ENCODE measurements around the gene RBAK. TPM values are rescaled to one million over a fixed set of nuclear protein-coding genes. Genes with fewer than 3 reads are reported as not detected.

RBAK gene
- total and polyA plus RNA-seq, 2 of the 4 experiments (the other 2 are of a cell fraction), result 2.8 to 8.1 TPM

GRCh38 chr7:5086256-5086655 is 40.6 kb downstream of the RBAK start:
- Histone ChIP-seq H3K14ac (replicated peaks; ENCODE audit: low read depth, low read length) (no peak overlapping the region), H3K9ac (ENCODE audit: low read depth, low read length) (no peak overlapping the region), H3K36me3 (ENCODE audit: control insufficient read depth, insufficient read depth, low read length) (no peaks in the 10 kb centered on the region), H2AK9ac (replicated peaks; ENCODE audit: low read depth, low read length, poor library complexity) (no peak overlapping the region), H3K18ac (ENCODE audit: low read depth, low read length) (no peak overlapping the region), H2BK5ac (ENCODE audit: low read depth, low read length, poor library complexity, severe bottlenecking) (no peak overlapping the region), H3K56ac (ENCODE audit: extremely low read depth, insufficient read depth, low read length) (no peak overlapping the region), H2BK20ac (ENCODE audit: low read depth, low read length) (no peak overlapping the region), H3K4ac (ENCODE audit: low read depth, low read length) (no peak overlapping the region), H4K8ac (ENCODE audit: low read depth in 2 of 2, low read length in 2 of 2) (no peak overlapping the region), H3K27ac (ENCODE audit: insufficient read depth, low read length) (no peak overlapping the region), H3K4me3 (ENCODE audit: insufficient read depth, low read depth, low read length) (no peak overlapping the region), H2BK15ac (ENCODE audit: low read depth, low read length) (no peak overlapping the region), H2AFZ (replicated peaks; ENCODE audit: low read length, poor library complexity) (no peak overlapping the region), H3K4me2 (ENCODE audit: low read depth, low read length) (no peak overlapping the region), H2BK120ac (ENCODE audit: low read depth, low read length) (no peak overlapping the region), H4K91ac (ENCODE audit: insufficient read depth, low read depth, low read length) (no peak overlapping the region), H3K23ac (ENCODE audit: low read depth, low read length) (no peak overlapping the region), H3K4me1 (ENCODE audit: control insufficient read depth, insufficient read depth, low read length) (no peaks in the 10 kb centered on the region), H3K79me1 (ENCODE audit: low read depth in 1 of 2, low read length in 2 of 2) (no peaks in the 10 kb centered on the region), H2AK5ac (ENCODE audit: low read depth, low read length) (no peak overlapping the region), H4K5ac (ENCODE audit: low read depth, low read length) (no peak overlapping the region), H4K20me1 (ENCODE audit: insufficient read depth, low read length) (no peaks in the 10 kb centered on the region), H3K27me3 (ENCODE audit: control insufficient read depth, insufficient read depth, low read length) (peaks cover 7% of the 10 kb centered on the region; the same call in 1 of the 2 replicates), H3K9me1 (ENCODE audit: insufficient read depth, low read length) (no peaks in the 10 kb centered on the region), H3K9me3 (ENCODE audit: control insufficient read depth, insufficient read depth, low read length) (no peaks in the 10 kb centered on the region)
- no peak for TF ChIP-seq RAD21 (IDR thresholded peaks at IDR 0.05; ENCODE audit: low read length)
- no peak for TF ChIP-seq FOS (IDR thresholded peaks at IDR 0.05; ENCODE audit: low read depth, low read length)
- no peak for TF ChIP-seq CTCF (conservative IDR thresholded peaks at IDR 0.05; ENCODE audit: low read depth, low read length)
- no peak for TF ChIP-seq MXI1 (IDR thresholded peaks at IDR 0.05; ENCODE audit: borderline replicate concordance, low read depth, low read length)
- no peak for TF ChIP-seq CHD1 (IDR thresholded peaks at IDR 0.05; ENCODE audit: low read depth, low read length)
- no peak for TF ChIP-seq MAFK (IDR thresholded peaks at IDR 0.05; ENCODE audit: low read depth, low read length)
- TF ChIP-seq, protein P1, sequence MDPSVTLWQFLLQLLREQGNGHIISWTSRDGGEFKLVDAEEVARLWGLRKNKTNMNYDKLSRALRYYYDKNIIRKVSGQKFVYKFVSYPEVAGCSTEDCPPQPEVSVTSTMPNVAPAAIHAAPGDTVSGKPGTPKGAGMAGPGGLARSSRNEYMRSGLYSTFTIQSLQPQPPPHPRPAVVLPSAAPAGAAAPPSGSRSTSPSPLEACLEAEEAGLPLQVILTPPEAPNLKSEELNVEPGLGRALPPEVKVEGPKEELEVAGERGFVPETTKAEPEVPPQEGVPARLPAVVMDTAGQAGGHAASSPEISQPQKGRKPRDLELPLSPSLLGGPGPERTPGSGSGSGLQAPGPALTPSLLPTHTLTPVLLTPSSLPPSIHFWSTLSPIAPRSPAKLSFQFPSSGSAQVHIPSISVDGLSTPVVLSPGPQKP (IDR thresholded peaks at IDR 0.05; ENCODE audit: borderline replicate concordance, low read depth, low read length), result no peak
- no peak for ATAC-seq (ENCODE audit: low read depth)
- ChIA-PET POLR2A (ENCODE audit: unreplicated experiment) (no interaction called here), CTCF (interaction anchor here (0.6 to 2.8 kb wide), 3 partner anchors 155 to 466 kb away, joined by 3 to 14 read pairs (median 4); no protein-coding TSS in a partner anchor)
- intact Hi-C loops (cut with micrococcal nuclease), result no loop called here
- no TSS peak for BruUV-seq (replicated peaks)
- no CpG with 5 or more reads among the region's 9 CpGs for WGBS, 2 experiments (ENCODE audit: extremely low coverage in 2 of 2, insufficient read length in 1 of 2)
- dilution Hi-C loops (cut with HindIII; ENCODE audit: low sequenced_read_pairs, unreplicated experiment), result no loop called here
- no peak for DNase-seq
- in situ Hi-C loops (cut with MboI; ENCODE audit: low sequenced_read_pairs), result loop anchor here (5.0 to 25.0 kb wide), 2 partner anchors 289 to 474 kb away; no protein-coding TSS in a partner anchor

Measured in IMR-90 (cell line).